Activated CD4-positive, alpha-beta T cell treated with anti-CD3 and anti-CD28 coated beads, Interleukin-2, amount 10 ng/mL, durations not matched to agents 24 days and 14 days (primary cell): ENCODE data around the gene DDX18. TPM values are rescaled to one million over a fixed set of nuclear protein-coding genes. Genes with fewer than 3 reads are reported as not detected.

Experiments
- DNase-seq: peaks from one replicate; pipeline ENCODE4 v3.0.0; 2022
- H3K27ac Mint-ChIP-seq: one replicate; pipeline ENCODE4 v1.8.0; 2022; ENCODE audit warnings: mild to moderate bottlenecking, mixed read lengths
- H3K27me3 Mint-ChIP-seq: one replicate; pipeline ENCODE4 v1.8.0; 2022; ENCODE audit warnings: mixed read lengths
- H3K36me3 Mint-ChIP-seq: one replicate; pipeline ENCODE4 v1.8.0; 2022; ENCODE audit warnings: low read depth, mild to moderate bottlenecking, mixed read lengths
- H3K4me1 Mint-ChIP-seq: one replicate; pipeline ENCODE4 v1.8.0; 2021; ENCODE audit warnings: mixed read lengths
- H3K4me3 Mint-ChIP-seq: one replicate; pipeline ENCODE4 v1.8.0; 2022; ENCODE audit warnings: mild to moderate bottlenecking, moderate library complexity, mixed read lengths
- H3K9me3 Mint-ChIP-seq: one replicate; pipeline ENCODE4 v1.8.0; 2021; ENCODE audit warnings: mixed read lengths
- intact Hi-C: fragments of 100-400 bp; cut with micrococcal nuclease; formaldehyde crosslinking; loops from one replicate; pipeline ENCODE4 v1.15.1; 2023
- total RNA-seq: library from RNA; stranded (reverse); gene quantifications from 2 replicates; pipeline ENCODE4 v1.2.3, GENCODE V29; 2022

DDX18 gene
- total RNA-seq, 1 donor from 2014 or later = 150 TPM

DNA sequence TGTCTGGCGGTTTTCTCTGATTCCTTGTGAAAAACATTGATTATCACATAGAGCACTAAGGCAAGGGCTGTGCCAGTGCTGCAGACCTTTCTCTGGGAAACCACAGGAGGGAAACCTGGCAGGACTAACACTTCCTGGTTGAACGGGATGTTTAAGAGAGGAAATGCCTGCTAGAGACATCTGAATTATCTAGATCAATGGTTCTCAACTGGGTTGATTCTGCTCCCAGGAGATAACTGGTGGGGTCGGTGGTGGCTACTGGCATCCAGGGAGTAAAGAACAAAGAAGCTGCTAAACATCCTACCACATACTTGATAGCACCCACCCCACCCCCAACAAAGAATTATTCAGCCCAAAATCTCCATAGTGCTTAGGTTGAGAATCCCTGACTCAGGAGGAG lies 37.5 kb downstream of the DDX18 start:
- Mint-ChIP-seq H3K9me3 (no peaks in the 10 kb centered on the region), H3K4me3 (no peak overlapping the region), H3K4me1 (no peaks in the 10 kb centered on the region), H3K27ac (no peak overlapping the region), H3K36me3 (no peaks in the 10 kb centered on the region), H3K27me3 (peaks cover 31% of the 10 kb centered on the region)
- intact Hi-C loops = no loop called here
- DNase-seq = no peak

DNA sequence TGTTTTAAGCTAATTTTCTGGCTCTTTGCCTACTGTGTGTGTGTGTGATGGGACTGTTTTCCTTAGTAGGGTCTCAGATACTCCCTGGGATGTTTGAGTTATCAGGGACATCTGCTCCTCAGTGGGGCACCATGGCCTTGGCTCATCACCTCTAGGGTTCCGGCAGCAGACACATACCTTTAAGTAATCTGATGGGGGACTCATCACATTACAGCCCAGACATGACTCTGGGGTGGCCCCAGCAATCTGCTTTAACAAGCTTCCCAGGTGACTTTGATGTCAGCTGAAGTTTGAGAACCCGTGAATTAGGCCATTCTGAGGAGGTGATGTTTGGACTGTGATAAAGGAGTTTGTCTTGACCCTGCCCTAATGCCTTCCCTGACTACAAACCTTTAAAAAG lies 38.8 kb downstream of the DDX18 start:
- intact Hi-C loops = no loop called here
- Mint-ChIP-seq H3K4me1 (no peaks in the 10 kb centered on the region), H3K36me3 (no peaks in the 10 kb centered on the region), H3K27ac (no peak overlapping the region), H3K27me3 (peaks cover 32% of the 10 kb centered on the region), H3K4me3 (no peak overlapping the region), H3K9me3 (no peaks in the 10 kb centered on the region)
- no peak for DNase-seq

DNA sequence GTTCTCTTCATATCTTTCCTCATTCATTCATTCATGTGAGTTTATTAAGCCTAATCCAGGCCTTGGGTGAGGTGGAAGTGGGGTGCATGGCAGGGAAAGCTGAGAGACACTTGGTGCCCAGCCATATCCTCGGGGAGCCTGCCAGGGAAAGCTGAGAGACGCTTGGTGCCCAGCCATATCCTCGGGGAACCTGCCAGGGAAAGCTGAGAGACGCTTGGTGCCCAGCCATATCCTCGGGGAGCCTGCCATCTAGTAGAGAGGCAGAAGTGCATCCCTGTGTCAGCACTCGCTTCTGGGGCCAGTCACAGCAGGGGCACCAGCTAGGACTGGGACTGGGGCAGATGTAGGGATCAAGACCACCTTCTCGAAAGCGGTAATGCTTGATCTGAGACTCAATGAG lies 39.4 kb downstream of the DDX18 start:
- DNase-seq = no peak
- H3K36me3 Mint-ChIP-seq = no peaks in the 10 kb centered on the region
- H3K4me3 Mint-ChIP-seq = no peak overlapping the region
- H3K9me3 Mint-ChIP-seq = no peaks in the 10 kb centered on the region
- peaks cover 32% of the 10 kb centered on the region for H3K27me3 Mint-ChIP-seq
- intact Hi-C loops = no loop called here
- no peak overlapping the region for H3K27ac Mint-ChIP-seq
- no peaks in the 10 kb centered on the region for H3K4me1 Mint-ChIP-seq

DNA sequence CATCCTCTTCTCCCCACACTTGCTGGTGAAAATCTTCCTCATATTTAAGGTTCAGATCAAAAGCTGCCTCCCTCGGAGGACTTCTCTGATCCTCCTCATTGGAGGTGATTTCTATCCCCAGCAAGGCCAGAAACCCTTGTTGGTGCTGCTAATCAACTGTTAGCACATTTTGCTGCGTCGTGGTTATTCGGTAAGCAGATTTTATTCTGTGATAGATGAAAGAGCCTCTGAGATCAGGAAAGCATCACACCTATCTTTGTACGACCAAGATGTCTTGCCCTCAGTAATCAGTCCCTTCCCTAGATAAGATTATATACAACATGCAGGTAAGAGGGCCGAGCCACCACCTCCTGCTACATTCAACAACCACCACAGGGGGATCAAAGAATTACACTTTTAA lies 40.1 kb downstream of the DDX18 start:
- Mint-ChIP-seq H3K4me1 (no peaks in the 10 kb centered on the region), H3K4me3 (no peak overlapping the region), H3K27ac (no peak overlapping the region), H3K36me3 (no peaks in the 10 kb centered on the region), H3K9me3 (no peaks in the 10 kb centered on the region), H3K27me3 (peaks cover 28% of the 10 kb centered on the region)
- no peak for DNase-seq
- intact Hi-C loops = no loop called here

DNA sequence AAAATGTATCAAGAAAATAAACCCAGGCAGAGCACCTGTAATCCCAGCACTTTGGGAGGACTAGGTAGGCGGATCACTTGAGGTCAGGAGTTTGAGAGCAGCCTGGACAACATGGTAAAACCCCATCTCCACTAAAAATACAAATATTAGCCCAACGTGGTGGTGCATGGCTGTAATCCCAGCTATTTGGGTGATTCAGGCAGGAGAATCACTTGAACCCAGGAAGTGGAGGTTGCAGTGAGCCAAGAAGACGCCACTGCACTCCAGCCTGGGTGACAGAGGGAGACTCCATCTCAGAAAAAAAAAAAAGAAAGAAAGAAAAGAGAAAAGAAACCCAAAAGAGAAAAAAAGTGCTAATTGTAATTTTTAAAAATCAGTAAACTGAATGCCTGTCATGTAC lies 41.4 kb downstream of the DDX18 start:
- no peak for DNase-seq
- no peaks in the 10 kb centered on the region for H3K4me1 Mint-ChIP-seq
- H3K27me3 Mint-ChIP-seq = peaks cover 19% of the 10 kb centered on the region
- H3K27ac Mint-ChIP-seq = no peak overlapping the region
- no peaks in the 10 kb centered on the region for H3K36me3 Mint-ChIP-seq
- H3K4me3 Mint-ChIP-seq = no peak overlapping the region
- intact Hi-C loops = no loop called here
- no peaks in the 10 kb centered on the region for H3K9me3 Mint-ChIP-seq

DNA sequence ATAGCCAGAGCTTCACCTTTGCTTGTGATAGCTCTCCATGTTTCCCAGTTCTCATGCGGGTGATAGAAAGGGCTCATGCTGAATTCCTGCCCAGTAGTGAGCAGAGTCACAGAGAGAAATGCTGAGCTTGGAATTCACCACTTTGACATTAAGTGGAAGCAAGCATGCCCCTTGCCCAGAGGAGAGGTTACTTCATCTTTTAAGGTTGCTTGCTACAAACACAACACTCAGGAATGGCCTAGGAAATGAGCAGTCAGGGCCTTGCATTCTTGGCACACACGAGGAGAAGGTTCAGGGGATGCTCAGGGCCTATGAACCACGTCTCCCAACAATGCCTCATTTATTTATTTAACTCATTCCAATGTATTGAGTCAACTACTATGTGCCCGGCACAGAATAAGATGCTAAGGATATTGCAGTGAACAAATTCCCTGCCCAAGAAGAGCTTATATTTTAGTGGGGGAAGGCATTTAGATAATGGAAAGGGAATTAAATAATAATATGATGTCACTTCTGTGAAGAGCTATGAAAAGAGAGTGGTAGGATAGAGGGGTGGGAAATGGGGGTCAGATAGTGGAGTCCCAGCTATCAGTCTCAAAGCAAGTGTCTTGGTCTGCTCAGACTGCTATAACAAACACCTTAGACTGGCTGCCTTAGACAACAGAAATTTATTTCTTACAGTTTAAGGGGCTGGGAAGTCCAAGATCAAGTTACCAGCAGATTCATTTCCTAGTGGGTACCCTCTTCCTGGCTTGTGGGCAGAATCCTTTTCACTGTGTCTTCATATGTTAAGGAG lies 42.1 kb downstream of the DDX18 start:
- no peaks in the 10 kb centered on the region for H3K9me3 Mint-ChIP-seq
- no peaks in the 10 kb centered on the region for H3K36me3 Mint-ChIP-seq
- DNase-seq = no peak
- no peak overlapping the region for H3K4me3 Mint-ChIP-seq
- intact Hi-C loops = no loop called here
- H3K27me3 Mint-ChIP-seq = peaks cover 15% of the 10 kb centered on the region
- H3K4me1 Mint-ChIP-seq = no peaks in the 10 kb centered on the region
- no peak overlapping the region for H3K27ac Mint-ChIP-seq

DNA sequence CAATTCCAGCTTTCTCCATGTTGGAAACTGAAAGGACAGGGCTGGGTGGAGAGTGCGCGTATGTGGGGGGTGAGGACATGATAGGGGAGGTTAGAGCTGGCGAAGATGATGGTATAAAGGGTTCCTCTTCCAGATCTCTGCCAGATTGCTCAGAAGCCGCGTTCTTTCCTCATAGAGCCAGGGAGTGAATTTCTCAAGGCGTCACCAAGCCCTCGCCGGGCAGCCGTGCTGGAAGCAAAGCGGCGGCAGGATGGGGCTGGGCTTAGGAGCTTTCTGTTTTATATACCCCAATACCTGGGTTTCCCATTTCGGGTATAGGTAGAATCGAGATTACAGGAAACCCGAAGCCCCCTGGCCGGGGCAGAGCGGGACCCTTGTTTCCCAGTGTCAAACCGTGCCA lies 43.8 kb downstream of the DDX18 start:
- H3K36me3 Mint-ChIP-seq = no peaks in the 10 kb centered on the region
- peaks cover 9% of the 10 kb centered on the region for H3K27me3 Mint-ChIP-seq
- no peaks in the 10 kb centered on the region for H3K4me1 Mint-ChIP-seq
- intact Hi-C loops = no loop called here
- H3K27ac Mint-ChIP-seq = no peak overlapping the region
- no peak for DNase-seq
- H3K4me3 Mint-ChIP-seq = no peak overlapping the region
- no peaks in the 10 kb centered on the region for H3K9me3 Mint-ChIP-seq

DNA sequence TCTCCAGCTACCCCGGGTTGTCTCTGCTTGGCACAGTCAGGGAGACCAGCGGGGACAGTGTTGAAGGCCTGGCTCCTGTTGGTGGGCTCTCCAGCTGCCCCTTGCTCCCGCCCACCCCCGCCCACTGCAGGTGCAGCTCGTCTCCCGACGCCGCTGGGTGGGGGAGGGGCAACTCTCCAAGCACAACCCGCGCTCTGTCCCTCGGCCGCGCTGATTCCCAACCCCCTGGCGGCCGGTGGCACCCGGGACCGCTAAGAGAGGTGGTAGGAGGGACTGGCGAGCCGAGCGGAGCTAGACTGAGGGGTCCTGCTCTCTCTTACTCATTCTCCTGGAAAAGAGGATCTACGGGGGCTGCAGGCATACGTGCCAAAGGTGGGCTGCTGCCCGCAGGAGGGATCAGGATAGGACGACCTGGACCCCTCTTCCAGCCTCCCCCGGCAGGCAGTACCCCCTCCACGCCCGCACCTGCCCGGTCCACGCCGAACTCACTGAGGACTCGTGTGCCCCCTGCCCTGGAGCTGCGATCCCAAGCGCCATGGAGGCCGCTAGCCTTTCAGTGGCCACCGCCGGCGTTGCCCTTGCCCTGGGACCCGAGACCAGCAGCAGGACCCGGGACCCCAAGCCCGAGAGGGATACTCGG lies 44.5 kb downstream of the DDX18 start:
- Mint-ChIP-seq H3K4me1 (no peaks in the 10 kb centered on the region), H3K9me3 (no peaks in the 10 kb centered on the region), H3K36me3 (no peaks in the 10 kb centered on the region), H3K27me3 (peaks cover 6% of the 10 kb centered on the region), H3K4me3 (no peak overlapping the region), H3K27ac (no peak overlapping the region)
- intact Hi-C loops = no loop called here
- DNase-seq = no peak

DNA sequence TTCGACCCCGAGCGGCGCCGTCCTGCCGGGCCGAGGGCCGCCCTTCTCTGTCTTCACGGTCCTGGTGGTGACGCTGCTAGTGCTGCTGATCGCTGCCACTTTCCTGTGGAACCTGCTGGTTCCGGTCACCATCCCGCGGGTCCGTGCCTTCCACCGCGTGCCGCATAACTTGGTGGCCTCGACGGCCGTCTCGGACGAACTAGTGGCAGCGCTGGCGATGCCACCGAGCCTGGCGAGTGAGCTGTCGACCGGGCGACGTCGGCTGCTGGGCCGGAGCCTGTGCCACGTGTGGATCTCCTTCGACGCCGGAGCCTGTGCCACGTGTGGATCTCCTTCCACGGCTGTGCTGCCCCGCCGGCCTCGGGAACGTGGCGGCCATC lies 45.0 kb downstream of the DDX18 start:
- DNase-seq = no peak
- Mint-ChIP-seq H3K9me3 (no peaks in the 10 kb centered on the region), H3K4me3 (no peak overlapping the region), H3K4me1 (no peaks in the 10 kb centered on the region), H3K27ac (no peak overlapping the region), H3K36me3 (no peaks in the 10 kb centered on the region), H3K27me3 (peaks cover 6% of the 10 kb centered on the region)
- intact Hi-C loops = no loop called here

DNA sequence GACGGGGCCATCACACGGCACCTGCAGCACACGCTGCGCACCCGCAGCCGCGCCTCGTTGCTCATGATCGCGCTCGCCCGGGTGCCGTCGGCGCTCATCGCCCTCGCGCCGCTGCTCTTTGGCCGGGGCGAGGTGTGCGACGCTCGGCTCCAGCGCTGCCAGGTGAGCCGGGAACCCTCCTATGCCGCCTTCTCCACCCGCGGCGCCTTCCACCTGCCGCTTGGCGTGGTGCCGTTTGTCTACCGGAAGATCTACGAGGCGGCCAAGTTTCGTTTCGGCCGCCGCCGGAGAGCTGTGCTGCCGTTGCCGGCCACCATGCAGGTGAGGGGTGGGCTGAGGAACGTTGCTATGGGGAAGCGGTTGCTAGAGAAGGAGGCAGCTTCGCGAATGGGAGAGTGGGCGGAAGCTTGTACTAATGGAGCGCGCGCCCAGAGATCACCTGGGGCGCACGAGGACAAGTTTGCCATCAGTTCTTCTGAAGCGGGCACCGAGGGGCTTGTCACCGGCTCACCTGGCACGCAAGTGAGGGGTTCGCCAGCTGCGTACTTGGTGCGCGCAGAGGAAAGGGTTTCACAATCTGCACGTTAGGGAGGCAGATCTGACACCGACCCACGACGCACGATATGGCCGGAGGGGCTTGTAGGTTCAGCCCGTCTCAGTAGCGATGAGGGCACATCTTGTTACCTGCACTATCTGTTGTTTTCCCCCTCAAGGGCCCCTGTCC lies 45.6 kb downstream of the DDX18 start:
- Mint-ChIP-seq H3K4me3 (no peak overlapping the region), H3K36me3 (no peaks in the 10 kb centered on the region), H3K27me3 (peaks cover 6% of the 10 kb centered on the region), H3K4me1 (no peaks in the 10 kb centered on the region), H3K9me3 (no peaks in the 10 kb centered on the region), H3K27ac (no peak overlapping the region)
- intact Hi-C loops = no loop called here
- DNase-seq = no peak

DNA sequence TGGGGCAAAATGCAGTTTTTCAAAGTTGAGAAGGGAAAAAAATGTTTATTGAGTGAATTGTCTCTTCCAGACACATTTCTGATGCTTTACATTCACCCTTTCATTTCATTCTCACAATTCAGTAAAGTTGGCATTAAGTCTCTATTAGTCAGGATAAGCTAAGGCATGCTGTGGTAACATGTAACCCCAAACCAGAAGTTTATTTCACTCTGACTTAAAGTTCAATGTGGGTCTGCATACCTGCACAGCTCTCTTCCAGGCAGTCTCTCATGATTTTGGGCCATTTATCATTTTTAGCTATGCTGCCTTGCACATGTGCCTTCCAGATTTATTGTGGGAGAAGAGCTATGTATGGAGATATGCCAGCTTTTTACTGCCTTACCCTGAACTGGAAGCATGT lies 48.0 kb downstream of the DDX18 start:
- intact Hi-C loops = no loop called here
- no peaks in the 10 kb centered on the region for H3K4me1 Mint-ChIP-seq
- no peaks in the 10 kb centered on the region for H3K36me3 Mint-ChIP-seq
- H3K27ac Mint-ChIP-seq = no peak overlapping the region
- H3K9me3 Mint-ChIP-seq = no peaks in the 10 kb centered on the region
- H3K4me3 Mint-ChIP-seq = no peak overlapping the region
- DNase-seq = no peak
- H3K27me3 Mint-ChIP-seq = peaks cover 6% of the 10 kb centered on the region

DNA sequence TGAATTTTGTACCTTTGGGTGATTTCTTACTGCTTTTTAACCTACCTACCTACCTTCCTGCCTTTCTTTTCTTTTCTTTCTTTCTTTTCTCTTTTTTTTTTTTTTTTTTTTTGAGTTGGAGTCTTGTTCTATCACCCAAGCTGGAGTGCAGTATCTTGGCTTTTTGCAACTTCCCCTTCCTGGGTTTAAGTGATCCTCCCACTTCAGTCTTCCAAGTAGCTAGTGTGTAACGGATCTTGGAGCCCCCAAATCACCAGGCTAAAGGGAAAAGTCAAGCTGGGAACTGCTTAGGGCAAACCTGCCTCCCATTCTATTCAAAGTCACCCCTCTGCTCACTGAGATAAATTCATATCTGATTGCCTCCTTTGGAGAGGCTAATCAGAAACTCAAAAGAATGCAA lies 61.3 kb downstream of the DDX18 start:
- H3K4me1 Mint-ChIP-seq = no peaks in the 10 kb centered on the region
- H3K4me3 Mint-ChIP-seq = no peak overlapping the region
- no peak overlapping the region for H3K27ac Mint-ChIP-seq
- no peaks in the 10 kb centered on the region for H3K36me3 Mint-ChIP-seq
- H3K9me3 Mint-ChIP-seq = no peaks in the 10 kb centered on the region
- no peaks in the 10 kb centered on the region for H3K27me3 Mint-ChIP-seq
- intact Hi-C loops = no loop called here
- DNase-seq = no peak

DNA sequence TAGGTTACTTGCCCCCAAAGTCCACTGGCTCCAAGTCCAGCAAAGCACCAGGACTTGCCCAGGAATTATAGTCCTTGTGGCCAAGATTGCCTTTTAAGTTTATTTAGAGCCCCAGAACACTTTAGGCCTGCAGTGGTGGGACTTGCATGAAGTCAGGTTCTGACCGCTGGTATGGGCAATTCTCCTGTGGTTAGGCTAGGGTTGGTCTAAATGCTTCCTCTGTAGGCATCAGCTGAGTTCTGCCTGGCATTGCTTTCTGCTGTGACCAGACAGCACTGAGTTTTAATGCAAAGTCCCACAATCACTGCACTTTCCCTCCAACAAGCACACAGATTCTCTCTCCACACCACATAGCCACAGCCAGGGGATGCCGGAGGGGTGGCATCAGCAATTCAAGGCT lies 64.5 kb downstream of the DDX18 start:
- no peaks in the 10 kb centered on the region for H3K36me3 Mint-ChIP-seq
- intact Hi-C loops = no loop called here
- H3K4me3 Mint-ChIP-seq = no peak overlapping the region
- no peak overlapping the region for H3K27ac Mint-ChIP-seq
- DNase-seq = no peak
- no peaks in the 10 kb centered on the region for H3K4me1 Mint-ChIP-seq
- H3K27me3 Mint-ChIP-seq = no peaks in the 10 kb centered on the region
- H3K9me3 Mint-ChIP-seq = peaks cover 13% of the 10 kb centered on the region
